SK-N-SH treated with all-trans-retinoic acid at 6 μM for 48 hours (cell line): ENCODE data around the gene UBA52.

Experiments
- ATAC-seq: fragments of 200-7000 bp; cut with Tn5 transposase; 3 replicates; pipeline ENCODE4 v1.9.1; 2020; ENCODE audit warnings: mild to moderate bottlenecking, moderate library complexity
- BACH2 ChIP-seq: fragments of 250-450 bp; sonication (Bioruptor Pico); IDR thresholded peaks from 2 replicates; pipeline ENCODE4 v1.9.0; 2021; ENCODE audit warnings: mild to moderate bottlenecking, borderline replicate concordance
- CREB5 ChIP-seq: fragments of 250-450 bp; sonication (Bioruptor Pico); IDR thresholded peaks from 2 replicates; pipeline ENCODE4 v1.5.1; 2020; ENCODE audit warnings: low read depth, mild to moderate bottlenecking, moderate library complexity
- CSDC2 ChIP-seq: fragments of 250-450 bp; sonication (Bioruptor Pico); IDR thresholded peaks from 2 replicates; pipeline ENCODE4 v1.5.0; 2020; ENCODE audit warnings: mild to moderate bottlenecking, moderate library complexity
- ISL1 ChIP-seq: fragments of 250-450 bp; sonication (Bioruptor Pico); IDR thresholded peaks from 2 replicates; pipeline ENCODE4 v2.1.2; 2022; ENCODE audit warnings: mild to moderate bottlenecking, moderate library complexity
- OSR1 ChIP-seq: fragments of 250-450 bp; sonication (Bioruptor Pico); IDR thresholded peaks from 2 replicates; pipeline ENCODE4 v1.8.0; 2022; ENCODE audit warnings: moderate library complexity, mild to moderate bottlenecking, inconsistent platforms
- PATZ1 ChIP-seq: fragments of 250-450 bp; sonication (Bioruptor Pico); IDR thresholded peaks from 2 replicates; pipeline ENCODE4 v1.8.0; 2020; ENCODE audit warnings: mild to moderate bottlenecking, moderate library complexity, borderline replicate concordance
- PPARA ChIP-seq: fragments of 250-450 bp; sonication (Bioruptor Pico); IDR thresholded peaks from 2 replicates; pipeline ENCODE4 v1.5.0; 2020; ENCODE audit warnings: mild to moderate bottlenecking, borderline replicate concordance
- RARB ChIP-seq: fragments of 250-450 bp; sonication (Bioruptor Pico); IDR thresholded peaks from 2 replicates; pipeline ENCODE4 v1.8.0; 2021; ENCODE audit warnings: mild to moderate bottlenecking, moderate library complexity
- TCF4 ChIP-seq: fragments of 250-450 bp; sonication (Bioruptor Pico); IDR thresholded peaks from 2 replicates; pipeline ENCODE4 v1.8.0; 2021; ENCODE audit warnings: mild to moderate bottlenecking, moderate library complexity, borderline replicate concordance
- TOX ChIP-seq: fragments of 250-450 bp; sonication (Bioruptor Pico); IDR thresholded peaks from 2 replicates; pipeline ENCODE4 v1.8.0; 2021; ENCODE audit warnings: mild to moderate bottlenecking, moderate library complexity, borderline replicate concordance
- ZC3H10 ChIP-seq: fragments of 250-450 bp; sonication (Bioruptor Pico); IDR thresholded peaks from 2 replicates; pipeline ENCODE4 v1.5.1; 2021; ENCODE audit warnings: mild to moderate bottlenecking, moderate library complexity
- ZFP3 ChIP-seq: fragments of 250-450 bp; sonication (Bioruptor Pico); IDR thresholded peaks from 2 replicates; pipeline ENCODE4 v1.5.0; 2020; ENCODE audit warnings: mild to moderate bottlenecking, moderate library complexity
- ZNF565 ChIP-seq: fragments of 450-650 bp; formaldehyde crosslinking; conservative IDR thresholded peaks from 2 replicates; pipeline ENCODE4 v1.5.0; 2020; ENCODE audit warnings: low read depth, mild to moderate bottlenecking, moderate library complexity
- ZNF8 ChIP-seq: fragments of 450-650 bp; formaldehyde crosslinking; IDR thresholded peaks from 2 replicates; pipeline ENCODE4 v1.5.0; 2020; ENCODE audit warnings: mild to moderate bottlenecking, moderate library complexity
- TF ChIP-seq, protein P1 (sequence below): fragments of 250-450 bp; sonication (Bioruptor Pico); IDR thresholded peaks from 2 replicates; pipeline ENCODE4 v1.5.1; 2021; ENCODE audit warnings: mild to moderate bottlenecking, moderate library complexity
- TF ChIP-seq, protein P2 (sequence below): fragments of 250-450 bp; sonication (Bioruptor Pico); IDR thresholded peaks from 2 replicates; pipeline ENCODE4 v1.8.0; 2021; ENCODE audit warnings: low read depth, mild to moderate bottlenecking, moderate library complexity, borderline replicate concordance

The UBA52 gene

GRCh38 chr19:18580311-18580710, 8.7 kb downstream of the UBA52 start (continued):
- no peak for TF ChIP-seq TCF4

DNA sequence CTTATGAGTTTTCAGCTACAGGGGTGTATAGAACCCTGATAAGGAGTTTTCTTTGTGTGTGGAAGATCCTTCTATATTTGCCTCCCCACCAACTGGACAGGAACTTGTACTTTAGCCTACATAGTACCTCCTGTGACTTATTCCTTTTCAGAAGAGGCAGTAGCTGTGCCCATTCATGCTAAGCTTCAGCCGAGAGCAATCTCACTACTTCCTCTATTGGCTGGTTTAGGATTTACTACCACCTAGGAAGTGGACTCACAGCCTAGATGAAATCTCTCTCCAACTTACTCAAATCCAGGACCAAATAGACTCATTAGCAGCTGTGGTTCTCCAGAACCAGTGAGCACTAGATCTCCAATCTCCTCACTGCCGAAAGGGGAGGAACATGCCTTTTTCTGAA, 14.6 kb downstream of the UBA52 start:
- no peak for ATAC-seq

GRCh38 chr19:18587561-18587960, 15.9 kb downstream of the UBA52 start:
- no peak for ATAC-seq
- no peak for TF ChIP-seq ISL1 (CRISPR knock-in tag)

More for the DNA sequence above, 14.6 kb downstream of the UBA52 start:
- no peak for TF ChIP-seq CSDC2 (CRISPR knock-in tag)
- TF ChIP-seq RARB (CRISPR knock-in tag) = no peak
- no peak for TF ChIP-seq PATZ1 (CRISPR knock-in tag)
- no peak for TF ChIP-seq PPARA (CRISPR knock-in tag)
- no peak for TF ChIP-seq ZFP3 (CRISPR knock-in tag)
- no peak for TF ChIP-seq CREB5 (CRISPR knock-in tag)
- no peak for TF ChIP-seq ZC3H10 (CRISPR knock-in tag)
- TF ChIP-seq ZNF565 (CRISPR knock-in tag) = no peak
- TF ChIP-seq BACH2 (CRISPR knock-in tag) = no peak
- TF ChIP-seq ISL1 (CRISPR knock-in tag) = no peak

DNA sequence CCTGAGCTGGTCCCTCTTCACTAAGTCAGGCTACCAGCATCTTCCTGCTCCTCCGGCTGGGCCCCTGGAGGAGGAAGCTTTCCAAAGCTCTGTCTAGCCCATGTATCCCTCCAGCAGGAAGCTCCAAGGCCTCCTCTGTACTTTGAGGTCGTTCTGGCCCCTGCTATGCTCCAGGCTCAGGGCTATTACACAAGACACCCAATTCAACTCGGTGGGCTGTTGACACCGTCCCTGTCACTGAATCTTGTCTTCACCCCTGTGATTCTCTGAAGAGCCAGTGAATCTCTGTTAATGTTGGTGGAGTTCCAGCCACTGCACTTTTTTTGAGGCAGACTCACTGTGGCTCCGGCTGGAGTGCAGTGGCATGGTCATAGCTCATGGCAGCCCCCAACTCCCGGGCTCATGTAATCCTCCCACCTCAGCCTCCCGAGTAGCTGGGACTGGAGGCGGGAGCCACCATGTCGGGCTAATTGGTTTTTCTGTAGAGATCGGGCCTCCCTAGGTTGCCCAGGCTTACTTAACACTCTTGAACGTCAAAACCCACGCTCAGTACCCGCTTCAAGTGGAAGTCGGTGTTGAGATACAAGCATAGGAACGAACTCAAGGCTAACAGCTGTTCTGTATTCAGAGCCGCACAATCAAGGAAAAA, 16.4 kb downstream of the UBA52 start:
- ATAC-seq = no peak
- TF ChIP-seq ZNF565 (CRISPR knock-in tag) (no peak), OSR1 (no peak), CREB5 (CRISPR knock-in tag) (no peak), TOX (CRISPR knock-in tag) (no peak), PATZ1 (CRISPR knock-in tag) (no peak), ZNF8 (CRISPR knock-in tag) (no peak)
- TF ChIP-seq, protein P1, sequence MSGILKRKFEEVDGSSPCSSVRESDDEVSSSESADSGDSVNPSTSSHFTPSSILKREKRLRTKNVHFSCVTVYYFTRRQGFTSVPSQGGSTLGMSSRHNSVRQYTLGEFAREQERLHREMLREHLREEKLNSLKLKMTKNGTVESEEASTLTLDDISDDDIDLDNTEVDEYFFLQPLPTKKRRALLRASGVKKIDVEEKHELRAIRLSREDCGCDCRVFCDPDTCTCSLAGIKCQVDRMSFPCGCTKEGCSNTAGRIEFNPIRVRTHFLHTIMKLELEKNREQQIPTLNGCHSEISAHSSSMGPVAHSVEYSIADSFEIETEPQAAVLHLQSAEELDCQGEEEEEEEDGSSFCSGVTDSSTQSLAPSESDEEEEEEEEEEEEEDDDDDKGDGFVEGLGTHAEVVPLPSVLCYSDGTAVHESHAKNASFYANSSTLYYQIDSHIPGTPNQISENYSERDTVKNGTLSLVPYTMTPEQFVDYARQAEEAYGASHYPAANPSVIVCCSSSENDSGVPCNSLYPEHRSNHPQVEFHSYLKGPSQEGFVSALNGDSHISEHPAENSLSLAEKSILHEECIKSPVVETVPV (CRISPR knock-in tag) = no peak
- TF ChIP-seq, protein P2, sequence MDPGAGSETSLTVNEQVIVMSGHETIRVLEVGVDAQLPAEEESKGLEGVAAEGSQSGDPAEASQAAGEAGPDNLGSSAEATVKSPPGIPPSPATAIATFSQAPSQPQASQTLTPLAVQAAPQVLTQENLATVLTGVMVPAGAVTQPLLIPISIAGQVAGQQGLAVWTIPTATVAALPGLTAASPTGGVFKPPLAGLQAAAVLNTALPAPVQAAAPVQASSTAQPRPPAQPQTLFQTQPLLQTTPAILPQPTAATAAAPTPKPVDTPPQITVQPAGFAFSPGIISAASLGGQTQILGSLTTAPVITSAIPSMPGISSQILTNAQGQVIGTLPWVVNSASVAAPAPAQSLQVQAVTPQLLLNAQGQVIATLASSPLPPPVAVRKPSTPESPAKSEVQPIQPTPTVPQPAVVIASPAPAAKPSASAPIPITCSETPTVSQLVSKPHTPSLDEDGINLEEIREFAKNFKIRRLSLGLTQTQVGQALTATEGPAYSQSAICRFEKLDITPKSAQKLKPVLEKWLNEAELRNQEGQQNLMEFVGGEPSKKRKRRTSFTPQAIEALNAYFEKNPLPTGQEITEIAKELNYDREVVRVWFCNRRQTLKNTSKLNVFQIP (CRISPR knock-in tag) = no peak
